PC-9 (cell line): ENCODE measurements around the gene HBA2. TPM values are rescaled to one million over a fixed set of nuclear protein-coding genes. Genes with fewer than 3 reads are reported as not detected.

Experiments used
- BruUV-seq: library from RNA; stranded (reverse); fragments of 400-500 nt; replicated peaks from 2 replicates; lab custom pipeline; 2021; lab: Mats Ljungman, UMichigan
- CTCF ChIA-PET: fragments of 300-600 bp; sonication (Branson Sonifier 250); formaldehyde crosslinking; loops from one replicate; lab custom pipeline; 2022; ENCODE audit warnings: antibody characterized with exemption; lab: Charles Lee
- POLR2A ChIA-PET: fragments of 300-600 bp; sonication (Branson Sonifier 250); formaldehyde crosslinking; loops from one replicate; lab custom pipeline; 2022; ENCODE audit warnings: antibody characterized with exemption; ENCODE audit not compliant: unreplicated experiment; lab: Charles Lee
- DNase-seq, 2 experiments: peaks; one replicate each; pipeline versions ENCODE4 v3.0.0 to v3.0.0-alpha.2; 2015 to 2022; ENCODE audit warnings: mixed read lengths in 1 of 2
- H2AFZ ChIP-seq: fragments of 200-600 bp; sonication (generic); 2 replicates; pipeline ENCODE4 v1.8.1; 2017; ENCODE audit warnings: antibody characterized with exemption
- H3F3A ChIP-seq: fragments of 200-600 bp; sonication (generic); 2 replicates; pipeline ENCODE4 v1.8.1; 2017; ENCODE audit warnings: antibody characterized with exemption, mild to moderate bottlenecking, low read depth; ENCODE audit not compliant: insufficient read depth
- H3K27ac ChIP-seq: fragments of 200-600 bp; sonication (generic); 2 replicates; pipeline ENCODE4 v1.6.1; 2016; ENCODE audit warnings: mixed run types
- H3K27me3 ChIP-seq: fragments of 200-600 bp; sonication (generic); 2 replicates; pipeline ENCODE4 v1.6.1; 2016; ENCODE audit warnings: low read depth, mixed run types; ENCODE audit not compliant: insufficient read depth
- H3K36me3 ChIP-seq: fragments of 200-600 bp; sonication (generic); 2 replicates; pipeline ENCODE4 v1.6.1; 2016; ENCODE audit warnings: low read depth, mixed run types
- H3K4me1 ChIP-seq: fragments of 200-600 bp; sonication (generic); replicated peaks from 2 replicates; pipeline ENCODE4 v1.6.1; 2016; ENCODE audit warnings: mixed run types; ENCODE audit not compliant: insufficient read depth
- H3K4me2 ChIP-seq: fragments of 200-600 bp; sonication (generic); 2 replicates; pipeline ENCODE4 v1.6.1; 2017; ENCODE audit warnings: mixed run types
- H3K4me3 ChIP-seq: fragments of 200-600 bp; sonication (generic); 2 replicates; pipeline ENCODE4 v1.6.1; 2016; ENCODE audit warnings: mixed run types
- H3K79me2 ChIP-seq: fragments of 200-600 bp; sonication (generic); 2 replicates; pipeline ENCODE4 v1.6.1; 2017; ENCODE audit warnings: low read depth, mixed run types
- H3K9me2 ChIP-seq: fragments of 200-600 bp; sonication (generic); 2 replicates; pipeline ENCODE4 v1.8.1; 2017; ENCODE audit warnings: mild to moderate bottlenecking; ENCODE audit not compliant: insufficient read depth
- H3K9me3 ChIP-seq: fragments of 200-600 bp; sonication (generic); 2 replicates; pipeline ENCODE4 v1.8.1; 2016; ENCODE audit warnings: low read depth; ENCODE audit not compliant: insufficient read depth
- H4K20me1 ChIP-seq: fragments of 200-600 bp; sonication (generic); 2 replicates; pipeline ENCODE4 v1.8.1; 2017; ENCODE audit not compliant: insufficient read depth
- CTCF ChIP-seq: fragments of 200-600 bp; sonication (generic); conservative IDR thresholded peaks from 2 replicates; pipeline ENCODE4 v1.6.1; 2017; ENCODE audit warnings: mixed run types, antibody characterized with exemption, mild to moderate bottlenecking, moderate library complexity
- EZH2 ChIP-seq: fragments of 200-600 bp; sonication (generic); IDR thresholded peaks from 2 replicates; pipeline ENCODE4 v1.8.0; 2017; ENCODE audit warnings: antibody characterized with exemption, low read depth
- intact Hi-C: fragments of 100-400 bp; cut with micrococcal nuclease; formaldehyde crosslinking; loops from one replicate; pipeline ENCODE4 v1.10.0; 2022; ENCODE audit not compliant: unreplicated experiment
- total RNA-seq: library from RNA; stranded (reverse); gene quantifications from 2 replicates; pipeline ENCODE4 v1.2.3, GENCODE V29; 2021

Gene HBA2
- total RNA-seq, 1 experiment from 2014 or later: not detected

- Histone ChIP-seq H3K4me2 (no peak overlapping the region), H4K20me1 (no peaks in the 10 kb centered on the region), H3K4me3 (no peak overlapping the region), H3K36me3 (no peaks in the 10 kb centered on the region), H3K9me2 (no peaks in the 10 kb centered on the region), H3F3A (peaks cover 15% of the 10 kb centered on the region; the same call in 1 of the 2 replicates), H2AFZ (no peak overlapping the region), H3K79me2 (no peaks in the 10 kb centered on the region), H3K4me1 (no peaks in the 10 kb centered on the region), H3K27ac (no peak overlapping the region), H3K27me3 (no peaks in the 10 kb centered on the region), H3K9me3 (no peaks in the 10 kb centered on the region)
- ChIA-PET CTCF (no interaction called here), POLR2A (no interaction called here)
- BruUV-seq: no TSS peak
- intact Hi-C loops: no loop called here
- TF ChIP-seq EZH2 (no peak), CTCF (no peak)
- no peak for DNase-seq
Measured at GRCh38 chr16:146646-147045, 26.0 kb upstream of the HBA2 start.

GRCh38 chr16:149024-149660 is 23.5 kb upstream of the HBA2 start:
- no TSS peak for BruUV-seq
- no peaks in the 10 kb centered on the region for H3K9me2 ChIP-seq
- CTCF ChIA-PET: interaction anchor here (0.6 kb wide), 1 partner anchor 11 kb away, joined by 3 read pairs; the partner anchor contains the start of gene NPRL3

More at GRCh38 chr16:149024-149660, 23.5 kb upstream of the HBA2 start:
- no peak for TF ChIP-seq EZH2
- no peak for TF ChIP-seq CTCF
- H2AFZ ChIP-seq: no peak overlapping the region
- no peaks in the 10 kb centered on the region for H3K79me2 ChIP-seq
- POLR2A ChIA-PET: no interaction called here
- H3F3A ChIP-seq: peaks cover 15% of the 10 kb centered on the region; the same call in 1 of the 2 replicates
- DNase-seq: peak in 1 of 2 experiments; percentile 60
- no peak overlapping the region for H3K27ac ChIP-seq
- intact Hi-C loops: no loop called here
- no peaks in the 10 kb centered on the region for H4K20me1 ChIP-seq
- H3K4me3 ChIP-seq: no peak overlapping the region
- H3K4me2 ChIP-seq: 0 out of 2 replicates have a peak overlapping the region, but pooled peaks have one; percentile 10
- H3K36me3 ChIP-seq: no peaks in the 10 kb centered on the region
- no peaks in the 10 kb centered on the region for H3K27me3 ChIP-seq
- no peaks in the 10 kb centered on the region for H3K4me1 ChIP-seq
- no peaks in the 10 kb centered on the region for H3K9me3 ChIP-seq
